GM19467 (cell line): ENCODE measurements around the gene BSN.
"Not testable (repeated sequence)": the region's sequence is repeated elsewhere in the genome, so short reads cannot be mapped to it uniquely, and the experiment has no call there.

ENCODE experiments used
- ATAC-seq: cut with Tn5 transposase; IDR thresholded peaks from one replicate; pipeline ENCODE4 v1.9.1; 2021; ENCODE audit warnings: mild to moderate bottlenecking, moderate library complexity; ENCODE audit not compliant: unreplicated experiment

BSN gene

GRCh38 chr3:49671291-49672288 is 117.3 kb downstream of the BSN start:
- ATAC-seq = no peak

- ATAC-seq = no peak
These were observed 118.9 kb downstream of the BSN start for GRCh38 chr3:49673121-49673714.

- peak; percentile 71 for ATAC-seq
These were observed 119.6 kb downstream of the BSN start, which contains the start of gene APEH for GRCh38 chr3:49673715-49674496. TSS of gene APEH (plus strand) at chr3:49674351. CDS start at chr3:49674402, 51 bp downstream.

- ATAC-seq = peak; percentile 17
These were observed 120.3 kb downstream of the BSN start for GRCh38 chr3:49674497-49674983.

- no peak for ATAC-seq
These were observed 121.6 kb downstream of the BSN start for GRCh38 chr3:49675912-49676311.

GRCh38 chr3:49680493-49681231 is 126.4 kb downstream of the BSN start:
- no peak for ATAC-seq

- ATAC-seq = no peak
These were observed 126.9 kb downstream of the BSN start for GRCh38 chr3:49681232-49681522.

- no peak for ATAC-seq
These were observed 127.3 kb downstream of the BSN start for GRCh38 chr3:49681543-49681942.

- no peak for ATAC-seq
These were observed 128.9 kb downstream of the BSN start for GRCh38 chr3:49683162-49683561.

GRCh38 chr3:49684453-49684852 is 130.2 kb downstream of the BSN start:
- ATAC-seq = not testable (repeated sequence)

GRCh38 chr3:49685103-49685502 is 130.8 kb downstream of the BSN start:
- not testable (repeated sequence) for ATAC-seq

GRCh38 chr3:49685846-49686245 is 131.6 kb downstream of the BSN start:
- ATAC-seq = not testable (repeated sequence)

- ATAC-seq = not testable (repeated sequence)
These were observed 132.1 kb downstream of the BSN start for GRCh38 chr3:49686346-49686745.

GRCh38 chr3:49686769-49687423 is 132.6 kb downstream of the BSN start:
- ATAC-seq = not testable (repeated sequence)

GRCh38 chr3:49687424-49687795 is 133.1 kb downstream of the BSN start:
- not testable (repeated sequence) for ATAC-seq

GRCh38 chr3:49688338-49689045 is 134.2 kb downstream of the BSN start:
- not testable (repeated sequence) for ATAC-seq

GRCh38 chr3:49689046-49689907 is 135.0 kb downstream of the BSN start, which contains the start of the genes MST1 and RNF123:
TSS of gene MST1 (minus strand) at chr3:49689474. CDS start at chr3:49688691, 783 bp downstream.
TSS of gene RNF123 (plus strand) at chr3:49689557. CDS start at chr3:49691166, 1,609 bp downstream.
- ATAC-seq = peak; percentile 45
